Suprapubic skin (tissue), 4 donors: ENCODE data around the gene BRD2. TPM values are rescaled to one million over a fixed set of nuclear protein-coding genes. Genes with fewer than 3 reads are reported as not detected.
A peak's percentile ranks its signal among the peaks of the same experiment; 100 is the strongest.

Experiments
- DNase-seq, 2 donors: peaks; one replicate each; pipeline ENCODE4 v3.0.0-alpha.2; 2019; ENCODE audit warnings: low spot score in 2 of 2
- H3K27ac ChIP-seq: fragments of 200-600 bp; sonication (generic); one replicate; pipeline ENCODE4 v1.5.1; 2019
- H3K27me3 ChIP-seq: fragments of 200-600 bp; sonication (generic); one replicate; pipeline ENCODE4 v1.5.1; 2019
- H3K36me3 ChIP-seq: fragments of 200-600 bp; sonication (generic); one replicate; pipeline ENCODE4 v1.5.1; 2019
- H3K4me1 ChIP-seq: fragments of 200-600 bp; sonication (generic); one replicate; pipeline ENCODE4 v1.5.1; 2019
- H3K4me3 ChIP-seq: fragments of 200-600 bp; sonication (generic); one replicate; pipeline ENCODE4 v1.5.1; 2019; ENCODE audit warnings: mild to moderate bottlenecking
- H3K9me3 ChIP-seq: fragments of 200-600 bp; sonication (generic); one replicate; pipeline ENCODE4 v1.5.1; 2019
- EP300 ChIP-seq: sonication (generic); formaldehyde crosslinking; IDR thresholded peaks from one replicate; pipeline ENCODE4 v1.6.1; 2017; ENCODE audit warnings: antibody characterized with exemption
- POLR2A ChIP-seq, 2 donors: fragments of 450-650 bp; IDR thresholded peaks; one replicate each; pipeline ENCODE4 v1.6.1; 2017; ENCODE audit warnings: antibody characterized with exemption in 2 of 2, mild to moderate bottlenecking in 2 of 2, moderate library complexity in 2 of 2
- POLR2AphosphoS5 ChIP-seq, 3 donors: sonication (generic); formaldehyde crosslinking; IDR thresholded peaks; one replicate each; pipeline ENCODE4 v1.6.1; 2017; ENCODE audit warnings: antibody characterized with exemption in 3 of 3
- WGBS: methylation state at CpG from one replicate; pipeline ENCODE4 v1.1.5; 2018; 5-methylcytosine and 5-hydroxymethylcytosine counted together
- total RNA-seq, 4 donors: library from RNA; depleted of rRNA; stranded (reverse); fragments of >200 nt; gene quantifications; one replicate each; pipeline ENCODE4 v1.1.0, GENCODE V29; 2016
- TF ChIP-seq, protein P1 (sequence below), 2 donors: fragments of 200-600 bp in 1 of 2; fragments of 450-650 bp in 1 of 2; sonication (generic) in 1 of 2; IDR thresholded peaks; one replicate each; pipeline ENCODE4 v1.5.1; 2016 to 2019; ENCODE audit warnings: antibody characterized with exemption in 2 of 2, mild to moderate bottlenecking in 1 of 2, moderate library complexity in 1 of 2

BRD2 gene
- total RNA-seq, 4 donors from 2014 or later, result 145 to 246 (median 197) TPM

DNA sequence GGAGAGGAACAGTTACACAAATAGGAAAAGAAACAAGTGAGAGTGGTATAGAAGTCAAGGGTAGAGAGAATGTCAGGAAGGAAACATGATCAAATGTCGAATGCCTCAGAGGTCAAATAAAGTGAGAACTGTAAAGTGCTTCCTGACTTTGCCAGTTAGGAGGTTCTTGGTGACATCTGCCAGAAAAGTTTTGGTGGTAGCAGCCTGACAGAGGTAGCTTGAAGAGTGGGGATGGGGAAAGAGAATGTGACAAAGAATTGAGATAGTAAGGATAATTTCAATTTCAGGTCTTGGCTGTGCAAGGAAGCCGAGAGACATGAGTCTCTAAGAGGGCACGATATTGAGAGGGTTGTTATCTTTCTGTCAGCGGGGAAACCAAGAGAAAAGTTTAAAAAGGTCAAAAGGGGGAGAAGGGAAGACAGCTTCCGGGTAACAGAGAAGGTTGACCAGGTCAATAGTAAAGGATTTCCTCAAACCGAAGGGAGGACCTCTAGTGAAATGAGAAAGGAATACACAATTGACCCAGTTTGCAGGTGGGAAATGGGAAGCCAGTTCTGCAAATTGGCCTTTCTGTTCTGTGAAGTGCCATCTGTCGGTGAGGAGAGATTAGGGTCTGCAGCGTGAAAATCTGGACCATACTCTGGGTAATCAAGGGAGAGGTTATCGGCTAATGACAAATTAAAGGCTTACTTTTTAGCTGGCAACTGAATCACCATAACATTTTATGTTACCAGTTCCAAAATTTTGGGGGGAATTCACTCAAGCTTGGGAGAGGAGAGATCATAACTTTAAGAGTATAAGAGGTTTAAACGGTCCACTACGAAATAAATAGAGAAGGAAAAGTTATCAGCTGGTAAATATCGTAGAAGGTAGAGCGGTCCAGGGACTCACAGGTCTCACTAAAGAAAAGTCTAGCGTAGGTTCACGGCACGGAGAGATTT, 973 bp upstream of the BRD2 start:
- peak overlapping the region; percentile 69 for H3K4me3 ChIP-seq
- H3K27ac ChIP-seq, result peak overlapping the region; percentile 97
- no peaks in the 10 kb centered on the region for H3K36me3 ChIP-seq
- no peak for DNase-seq
- TF ChIP-seq, protein P1, sequence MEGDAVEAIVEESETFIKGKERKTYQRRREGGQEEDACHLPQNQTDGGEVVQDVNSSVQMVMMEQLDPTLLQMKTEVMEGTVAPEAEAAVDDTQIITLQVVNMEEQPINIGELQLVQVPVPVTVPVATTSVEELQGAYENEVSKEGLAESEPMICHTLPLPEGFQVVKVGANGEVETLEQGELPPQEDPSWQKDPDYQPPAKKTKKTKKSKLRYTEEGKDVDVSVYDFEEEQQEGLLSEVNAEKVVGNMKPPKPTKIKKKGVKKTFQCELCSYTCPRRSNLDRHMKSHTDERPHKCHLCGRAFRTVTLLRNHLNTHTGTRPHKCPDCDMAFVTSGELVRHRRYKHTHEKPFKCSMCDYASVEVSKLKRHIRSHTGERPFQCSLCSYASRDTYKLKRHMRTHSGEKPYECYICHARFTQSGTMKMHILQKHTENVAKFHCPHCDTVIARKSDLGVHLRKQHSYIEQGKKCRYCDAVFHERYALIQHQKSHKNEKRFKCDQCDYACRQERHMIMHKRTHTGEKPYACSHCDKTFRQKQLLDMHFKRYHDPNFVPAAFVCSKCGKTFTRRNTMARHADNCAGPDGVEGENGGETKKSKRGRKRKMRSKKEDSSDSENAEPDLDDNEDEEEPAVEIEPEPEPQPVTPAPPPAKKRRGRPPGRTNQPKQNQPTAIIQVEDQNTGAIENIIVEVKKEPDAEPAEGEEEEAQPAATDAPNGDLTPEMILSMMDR (IDR thresholded peaks at IDR 0.05), result peak in 1 of 2 donors; percentile 34
- TF ChIP-seq POLR2AphosphoS5 (IDR thresholded peaks at IDR 0.05) (no peak), EP300 (no peak)
- H3K4me1 ChIP-seq, result peaks cover 27% of the 10 kb centered on the region
- no peaks in the 10 kb centered on the region for H3K9me3 ChIP-seq
- H3K27me3 ChIP-seq, result no peaks in the 10 kb centered on the region
- 6% methylated on average over 16 of the region's 16 CpGs for WGBS

DNA sequence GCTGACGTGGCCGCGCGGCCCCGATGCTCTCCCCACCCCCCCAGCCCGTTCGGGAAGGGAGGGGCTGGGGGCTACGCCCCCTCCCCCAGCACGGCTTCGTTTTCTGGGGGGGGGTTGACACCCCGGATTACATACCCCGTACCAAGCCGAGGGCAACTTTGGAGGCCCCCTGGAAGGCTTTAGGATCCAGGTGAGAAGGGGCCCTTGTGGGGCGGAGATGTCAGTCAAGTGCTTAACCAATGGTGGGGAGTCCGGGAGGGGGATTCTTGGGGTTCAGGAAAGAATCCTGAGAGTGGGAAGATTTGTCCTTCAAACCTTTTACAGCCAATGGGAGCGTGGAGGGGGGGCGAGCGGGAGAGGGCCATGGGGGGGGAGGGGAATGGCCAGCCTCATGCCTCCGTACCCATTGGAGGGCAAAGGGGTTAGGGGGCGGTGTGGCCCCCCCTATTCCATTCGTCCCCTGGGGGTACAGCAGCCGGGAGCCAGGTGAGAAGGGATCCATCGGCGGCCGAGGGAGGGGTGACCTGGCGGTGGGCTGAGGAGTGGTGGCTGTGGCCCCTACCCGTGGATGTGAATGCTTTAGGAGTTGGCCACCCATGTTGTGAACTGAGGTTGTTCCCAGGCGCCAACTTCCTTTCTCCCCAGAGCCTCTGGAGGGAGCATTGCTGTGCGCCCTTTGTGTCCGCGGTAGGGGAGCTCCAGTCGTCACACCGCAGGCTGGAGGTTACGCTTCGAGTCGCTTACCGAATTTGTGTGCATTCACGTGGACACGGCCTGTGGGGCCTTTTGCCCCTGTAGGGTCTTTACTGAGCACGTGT, 682 bp downstream of the BRD2 start:
- H3K27ac ChIP-seq, result peak overlapping the region; percentile 97
- peaks cover 7% of the 10 kb centered on the region for H3K36me3 ChIP-seq
- H3K4me3 ChIP-seq, result peak overlapping the region; percentile 69
- H3K4me1 ChIP-seq, result peaks cover 22% of the 10 kb centered on the region
- H3K9me3 ChIP-seq, result no peaks in the 10 kb centered on the region
- no peaks in the 10 kb centered on the region for H3K27me3 ChIP-seq
- WGBS, result 0% methylated on average over 2 of the region's 40 CpGs
- TF ChIP-seq POLR2A (IDR thresholded peaks at IDR 0.05) (no peak), POLR2AphosphoS5 (IDR thresholded peaks at IDR 0.05) (peak in 1 of 3 donors; percentile 10), EP300 (no peak)
- TF ChIP-seq, protein P1 (IDR thresholded peaks at IDR 0.05), result no peak
- DNase-seq, result peak in 1 of 2 donors; percentile 87

DNA sequence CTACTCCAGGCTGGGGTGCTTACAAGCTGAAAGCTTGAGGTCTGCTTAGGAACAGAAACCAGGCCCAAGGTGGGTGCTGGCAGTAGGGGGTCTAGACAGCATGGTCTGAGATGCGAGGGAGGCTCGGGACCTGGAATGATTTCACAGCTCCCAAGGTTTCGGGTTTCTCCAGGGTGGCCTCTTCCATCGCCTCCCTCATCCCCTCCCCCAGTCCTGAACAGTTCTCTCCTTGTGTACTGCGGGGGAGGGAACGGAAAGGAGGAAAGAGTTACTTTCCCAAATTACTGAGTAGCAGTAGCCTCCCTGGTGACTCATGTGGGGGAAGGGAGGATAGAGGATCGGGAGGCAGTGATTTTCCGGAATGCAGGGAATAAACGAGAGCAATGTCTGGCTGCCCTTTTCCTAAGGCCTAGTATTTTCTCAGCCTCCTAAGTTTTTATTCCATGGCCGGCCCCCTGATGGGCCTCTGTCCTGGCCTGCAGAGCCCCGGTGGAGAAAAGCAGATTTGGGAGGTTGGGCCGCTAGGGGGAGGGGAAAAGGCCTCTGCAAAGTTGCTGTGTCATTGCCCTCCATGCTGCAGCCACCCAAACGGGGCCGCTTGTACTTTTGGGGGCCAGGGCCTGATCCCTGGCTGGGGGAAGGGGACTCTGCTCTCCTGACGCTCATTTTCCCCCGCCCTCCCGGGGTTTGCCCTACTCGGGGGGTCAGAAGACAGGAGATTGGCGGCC, 1.5 kb downstream of the BRD2 start:
- Histone ChIP-seq H3K4me3 (peak overlapping the region; percentile 69), H3K9me3 (no peaks in the 10 kb centered on the region), H3K4me1 (peaks cover 30% of the 10 kb centered on the region), H3K27me3 (no peaks in the 10 kb centered on the region), H3K27ac (peak overlapping the region; percentile 97), H3K36me3 (peaks cover 13% of the 10 kb centered on the region)
- peak; percentile 86 for DNase-seq
- WGBS, result under 1% methylated on average over 19 of the region's 19 CpGs
- TF ChIP-seq POLR2A (IDR thresholded peaks at IDR 0.05) (peak in 1 of 2 donors; percentile 51), EP300 (no peak), POLR2AphosphoS5 (IDR thresholded peaks at IDR 0.05) (peak in 2 of 3 donors; percentile 29 to 38)
- TF ChIP-seq, protein P1 (IDR thresholded peaks at IDR 0.05), result peak; percentile 31 to 54

DNA sequence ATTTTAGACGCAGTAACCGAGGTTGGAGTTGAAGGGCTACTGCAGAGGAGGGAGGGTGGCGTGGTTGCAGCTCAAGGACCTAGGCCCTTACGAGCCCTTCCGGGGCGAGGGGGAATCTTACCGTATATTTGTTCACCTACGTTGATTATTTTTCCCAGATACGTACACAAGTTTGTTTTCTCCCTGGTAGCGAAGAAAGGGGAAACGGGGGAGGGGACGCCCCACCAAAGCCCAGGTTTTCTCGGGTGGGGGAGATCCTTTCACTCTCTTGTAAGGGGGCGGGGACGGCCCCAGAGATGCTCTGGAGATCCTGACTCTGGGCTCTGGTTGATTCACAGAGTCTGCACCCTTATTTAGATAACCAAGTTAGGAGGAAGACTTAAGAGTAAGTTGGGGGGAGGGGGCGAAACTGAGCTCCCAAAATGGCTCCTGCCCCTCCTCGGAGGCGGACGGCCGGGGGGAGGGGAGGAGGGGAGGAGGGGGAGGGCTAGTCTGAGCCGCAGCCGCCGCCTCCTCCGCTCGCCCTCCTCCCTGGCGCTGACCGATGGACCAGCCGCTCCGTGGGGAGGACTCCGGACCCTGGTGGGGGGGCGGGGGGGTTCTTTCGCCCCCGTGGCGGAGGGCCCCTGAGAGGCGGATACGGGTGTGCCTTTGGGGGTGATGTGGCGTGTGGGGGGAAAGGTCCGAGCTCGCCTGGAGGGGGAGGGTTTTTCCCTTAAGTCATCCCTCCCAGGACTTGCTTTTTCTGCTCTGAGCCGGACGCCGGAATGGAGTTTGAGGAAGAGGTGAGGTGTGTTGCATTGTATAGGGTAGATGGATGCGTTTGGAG, 2.2 kb downstream of the BRD2 start:
- peak; percentile 92 for DNase-seq
- H3K9me3 ChIP-seq, result no peaks in the 10 kb centered on the region
- 2% methylated on average over 31 of the region's 43 CpGs for WGBS
- peak overlapping the region; percentile 69 for H3K4me3 ChIP-seq
- no peaks in the 10 kb centered on the region for H3K27me3 ChIP-seq
- TF ChIP-seq POLR2A (IDR thresholded peaks at IDR 0.05), result no peak
- TF ChIP-seq, protein P1 (IDR thresholded peaks at IDR 0.05), result no peak
- TF ChIP-seq EP300, result no peak
- peak overlapping the region; percentile 97 for H3K27ac ChIP-seq
- H3K36me3 ChIP-seq, result peaks cover 21% of the 10 kb centered on the region
- peaks cover 35% of the 10 kb centered on the region for H3K4me1 ChIP-seq
